GM19351 (cell line): ENCODE data around the gene OR6M1.
A peak's percentile ranks its signal among the peaks of the same experiment; 100 is the strongest.

ENCODE experiments used
- ATAC-seq: cut with Tn5 transposase; IDR thresholded peaks from one replicate; pipeline ENCODE4 v1.9.1; 2021; ENCODE audit warnings: mild to moderate bottlenecking, moderate library complexity; ENCODE audit not compliant: unreplicated experiment

OR6M1 gene

DNA sequence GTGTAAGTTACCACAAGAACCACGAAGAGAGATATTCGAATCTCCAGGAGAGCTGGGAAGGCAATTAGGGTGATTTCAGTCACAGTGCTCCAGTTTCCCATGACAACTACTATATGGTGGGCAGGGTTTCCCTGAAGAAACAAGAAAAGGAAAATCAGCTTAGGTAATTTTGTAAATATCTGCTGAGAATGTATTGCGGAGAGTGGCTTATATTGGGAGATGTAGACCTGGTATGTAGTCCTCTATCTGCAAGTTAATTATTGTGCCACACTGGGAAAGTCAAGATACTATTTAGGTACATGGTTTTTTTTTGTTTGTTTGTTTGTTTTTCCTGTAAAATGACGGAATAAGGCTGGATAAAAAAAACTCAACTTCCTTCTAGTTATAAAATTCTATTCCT lies at the start of gene OR6M1:
Gene OR6M1 (minus strand): TSS at position 101 of the 400 bp plus-strand sequence. CDS start 0 bp downstream, at position 101.
- ATAC-seq = no peak

DNA sequence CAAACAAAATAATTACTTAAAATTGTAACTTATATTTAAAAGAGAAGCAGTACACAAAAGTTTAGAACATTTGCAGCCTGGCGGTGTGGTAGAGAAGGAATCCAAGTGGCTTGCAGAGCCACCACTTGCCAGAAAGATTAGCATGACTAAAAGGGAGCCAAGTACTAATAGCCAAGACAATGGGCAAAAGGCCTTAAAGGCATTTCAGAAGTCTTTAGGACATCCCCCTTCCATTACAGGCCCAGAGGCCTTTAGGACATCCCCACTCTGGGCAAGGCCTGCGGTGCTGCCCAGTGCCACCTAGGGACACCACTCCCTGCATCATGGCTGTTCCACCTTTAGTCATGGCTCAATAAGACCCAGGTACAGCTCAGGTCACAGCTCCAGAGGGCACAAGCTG lies 46.9 kb upstream of the OR6M1 start:
- no peak for ATAC-seq

DNA sequence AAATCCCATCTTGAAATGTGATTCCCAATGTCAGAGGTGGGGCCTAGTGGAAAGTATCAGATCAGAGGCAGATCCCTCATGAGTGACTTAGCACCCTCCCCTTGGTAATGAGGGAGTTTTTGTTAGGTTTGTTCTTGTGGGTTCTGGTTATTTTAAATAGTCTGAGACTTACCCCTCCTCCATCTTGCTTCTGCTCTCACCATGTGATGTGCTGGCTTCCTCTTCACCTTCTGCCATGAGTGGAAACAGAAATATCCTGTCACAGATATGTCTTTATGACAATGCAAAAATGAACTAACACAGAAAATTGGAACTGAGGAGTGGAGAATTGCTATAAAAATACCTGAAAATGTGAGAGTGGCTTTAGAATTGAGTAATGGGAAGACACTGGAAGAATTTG lies 46.2 kb upstream of the OR6M1 start:
- ATAC-seq = no peak

GRCh38 chr11:123851110-123851509 lies 45.0 kb upstream of the OR6M1 start:
- no peak for ATAC-seq

GRCh38 chr11:123841174-123841573 lies 35.0 kb upstream of the OR6M1 start:
- ATAC-seq = no peak

- ATAC-seq = no peak
These were observed 33.0 kb upstream of the OR6M1 start for GRCh38 chr11:123839131-123839530.

DNA sequence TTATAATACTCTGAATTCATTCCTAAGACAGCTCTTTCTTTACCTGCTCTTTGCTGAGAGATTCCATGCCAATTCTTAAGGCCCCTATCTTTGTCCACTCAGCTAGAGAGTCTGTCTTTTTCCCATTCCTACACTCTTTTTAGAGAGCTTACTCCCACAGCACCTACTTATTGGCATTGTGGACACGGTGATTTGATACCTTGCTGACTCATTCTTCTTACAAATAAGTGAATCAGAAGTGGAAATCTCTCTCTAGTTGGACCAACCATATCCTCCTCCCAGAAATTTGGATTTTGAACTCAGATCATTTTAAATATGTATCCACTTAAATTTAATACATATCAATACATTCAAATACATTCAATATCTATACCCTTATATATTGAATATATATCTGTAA lies 32.5 kb upstream of the OR6M1 start:
- no peak for ATAC-seq

DNA sequence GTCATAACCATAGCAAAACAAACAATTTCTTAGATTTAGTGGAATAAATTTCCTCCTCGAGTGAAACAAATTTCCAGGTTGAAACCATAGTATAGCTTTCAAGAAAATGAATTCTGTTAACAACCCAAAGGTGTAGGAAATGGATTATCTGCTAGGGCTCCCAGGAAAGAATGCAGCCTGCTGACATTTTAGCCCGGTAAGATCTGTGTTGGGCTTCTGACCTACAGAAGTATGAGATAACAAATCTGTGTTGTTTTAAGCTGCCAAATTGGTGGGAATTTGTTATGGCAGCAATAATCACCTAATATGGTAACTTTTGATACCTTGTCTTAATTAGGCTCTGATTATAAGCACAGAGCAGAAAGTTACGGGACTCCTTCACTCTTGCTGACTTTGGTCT lies 32.0 kb upstream of the OR6M1 start:
- ATAC-seq = no peak

- ATAC-seq = peak; percentile 51
These were observed 26.9 kb upstream of the OR6M1 start for GRCh38 chr11:123833095-123833494.

GRCh38 chr11:123829745-123830144 lies 23.6 kb upstream of the OR6M1 start:
- ATAC-seq = no peak

DNA sequence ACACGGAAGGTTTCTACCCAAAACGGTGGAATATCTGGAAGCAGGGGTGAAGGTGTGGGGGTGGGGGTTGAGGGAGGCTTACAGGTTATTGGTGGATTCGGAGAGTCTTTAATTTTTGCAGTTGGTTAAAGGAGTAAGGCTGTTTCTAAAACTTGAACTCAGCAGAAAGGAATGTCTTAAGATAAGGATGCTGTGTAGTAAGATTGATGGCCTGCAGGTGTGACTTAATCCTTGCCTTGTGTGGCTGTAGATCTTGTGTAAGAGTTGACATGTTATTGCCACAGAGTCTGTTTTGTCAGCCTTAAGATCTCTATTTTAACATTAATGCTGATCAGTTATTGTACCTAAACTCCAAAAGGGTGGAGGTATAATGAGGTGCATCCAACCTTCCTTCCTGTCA lies 16.4 kb upstream of the OR6M1 start:
- no peak for ATAC-seq

GRCh38 chr11:123822032-123822431 lies 15.9 kb upstream of the OR6M1 start:
- ATAC-seq = no peak

DNA sequence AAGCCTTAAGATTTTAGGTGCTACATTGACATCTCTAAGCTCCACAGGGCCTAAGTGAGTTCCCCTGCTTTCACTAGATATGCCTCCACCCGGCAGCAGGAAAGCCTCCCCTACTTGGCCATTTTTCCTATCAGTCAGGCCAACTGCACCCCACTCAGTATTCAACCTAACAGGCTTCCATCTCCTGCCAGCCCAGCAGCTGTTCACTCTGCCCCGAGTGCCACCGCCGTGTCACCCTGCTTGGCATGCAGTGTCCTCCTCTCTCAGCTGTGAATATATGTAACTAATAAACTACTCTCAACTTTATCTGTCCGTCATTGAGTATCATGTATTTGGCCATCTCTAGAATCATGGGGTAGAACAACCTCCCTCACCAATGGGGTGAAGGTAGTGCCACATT lies 9.0 kb upstream of the OR6M1 start:
- ATAC-seq = no peak

DNA sequence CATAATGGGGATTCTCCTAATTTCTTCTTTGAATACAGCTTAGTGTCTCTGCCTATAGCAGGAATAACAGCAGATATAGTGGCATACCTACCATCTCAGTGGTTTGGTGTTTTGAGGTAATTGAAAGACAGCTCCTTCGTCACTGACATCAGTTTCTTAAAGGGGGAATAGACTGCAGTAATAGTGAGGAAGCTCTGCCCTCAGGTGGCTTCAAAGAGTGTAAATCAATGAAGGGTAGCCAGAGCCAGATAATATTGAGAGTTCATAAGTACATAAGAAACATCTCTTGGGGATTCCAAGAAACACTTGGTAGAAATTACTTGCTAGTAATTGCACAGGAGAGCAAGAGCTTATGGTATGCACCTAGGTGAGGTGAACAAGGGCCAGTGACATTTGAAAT lies 4.4 kb downstream of the OR6M1 start:
- ATAC-seq = no peak

DNA sequence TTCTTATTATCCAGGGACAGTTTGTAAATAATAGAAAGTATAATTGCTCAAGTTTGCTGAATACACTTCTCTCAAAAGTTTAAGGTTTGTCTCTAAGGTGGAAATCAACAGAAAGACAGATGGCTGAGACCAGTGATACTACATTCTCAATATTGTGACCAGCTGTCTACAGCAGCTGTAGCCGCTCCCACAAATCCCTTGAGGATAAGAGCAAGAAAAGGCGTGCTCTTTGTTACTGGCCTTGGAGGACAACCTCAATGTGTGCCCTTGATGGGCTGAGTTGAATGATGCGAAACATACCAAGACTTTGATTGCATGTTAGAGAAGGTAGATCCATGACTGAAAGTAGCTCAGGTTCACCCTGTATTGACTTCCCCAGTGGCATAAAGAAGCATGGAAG lies 6.1 kb downstream of the OR6M1 start:
- no peak for ATAC-seq

GRCh38 chr11:123799438-123799837 lies 6.7 kb downstream of the OR6M1 start:
- ATAC-seq = no peak

DNA sequence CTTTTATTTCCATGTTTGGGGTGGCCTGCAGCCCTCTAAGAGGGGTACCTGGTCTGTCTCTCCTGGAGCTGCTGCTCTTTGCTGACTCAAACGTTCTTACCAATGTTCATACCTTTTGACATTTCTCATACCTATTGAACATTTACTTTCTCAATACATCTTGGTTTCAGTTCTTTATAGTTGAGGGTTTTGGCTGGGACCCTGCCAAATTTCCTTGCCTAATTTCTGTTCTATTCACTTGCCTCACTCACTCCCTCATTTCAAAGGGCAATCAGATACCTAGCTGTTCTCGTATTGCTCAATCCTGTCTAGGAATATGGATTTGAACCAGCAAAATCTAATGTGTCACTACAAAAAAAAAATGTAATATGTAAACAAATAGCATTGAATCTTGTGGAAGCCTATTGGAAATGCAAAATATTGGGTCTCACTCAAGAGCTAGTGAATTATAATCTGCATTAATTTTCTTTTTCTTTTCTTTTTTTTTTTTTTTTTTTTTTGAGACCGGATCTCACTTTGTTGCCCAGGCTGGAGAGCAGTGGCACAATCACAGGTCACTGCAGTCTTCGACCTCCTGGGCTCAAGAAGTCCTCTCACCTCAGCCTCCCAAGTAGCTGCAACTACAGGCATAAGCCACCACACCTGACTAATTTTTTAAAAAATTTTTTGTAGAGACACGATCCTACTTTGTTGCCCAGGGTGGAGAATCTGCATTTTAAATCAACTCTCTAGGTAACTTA lies 7.5 kb downstream of the OR6M1 start:
- no peak for ATAC-seq

DNA sequence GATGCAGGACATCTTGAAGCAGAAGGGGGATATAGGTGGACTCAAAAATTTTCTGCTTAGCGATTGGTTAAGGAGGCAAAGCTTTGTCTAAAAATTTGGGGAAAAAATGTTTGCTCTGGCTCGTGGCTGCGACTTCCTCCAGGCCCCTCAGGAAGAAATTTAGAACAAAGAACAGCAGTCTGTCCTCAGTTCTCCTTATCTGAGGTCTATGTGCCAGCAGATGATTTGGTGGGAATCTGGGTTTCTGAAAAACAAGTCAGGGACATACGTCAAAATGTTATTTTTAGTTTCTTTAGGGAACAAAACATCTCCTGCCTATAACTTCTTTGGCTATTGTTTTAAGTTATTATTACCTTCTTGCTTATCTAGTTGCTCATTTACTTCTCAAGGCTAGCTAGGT lies 8.1 kb downstream of the OR6M1 start:
- no peak for ATAC-seq

GRCh38 chr11:123797541-123797940 lies 8.6 kb downstream of the OR6M1 start:
- no peak for ATAC-seq

- no peak for ATAC-seq
These were observed 9.0 kb downstream of the OR6M1 start for GRCh38 chr11:123797114-123797513.

DNA sequence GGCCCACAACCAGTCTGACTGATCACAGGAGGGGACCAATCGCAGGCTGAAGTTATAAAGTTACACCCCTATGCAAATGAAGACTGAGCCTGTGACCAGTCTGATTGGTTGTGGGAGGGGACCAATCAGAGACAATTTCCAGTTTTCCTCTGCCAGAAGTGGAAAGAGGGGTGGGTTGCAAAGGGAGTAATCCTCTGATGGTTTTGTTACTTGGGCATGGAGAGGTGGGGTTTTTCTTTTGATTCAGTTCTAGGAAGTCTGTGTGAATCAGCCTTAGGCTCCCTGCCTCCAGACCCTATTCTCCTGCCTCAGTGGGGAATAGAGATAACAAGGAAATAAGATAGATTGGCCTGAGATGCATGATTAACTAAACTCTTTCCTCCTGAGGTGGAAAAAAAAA lies 9.9 kb downstream of the OR6M1 start:
- ATAC-seq = no peak

DNA sequence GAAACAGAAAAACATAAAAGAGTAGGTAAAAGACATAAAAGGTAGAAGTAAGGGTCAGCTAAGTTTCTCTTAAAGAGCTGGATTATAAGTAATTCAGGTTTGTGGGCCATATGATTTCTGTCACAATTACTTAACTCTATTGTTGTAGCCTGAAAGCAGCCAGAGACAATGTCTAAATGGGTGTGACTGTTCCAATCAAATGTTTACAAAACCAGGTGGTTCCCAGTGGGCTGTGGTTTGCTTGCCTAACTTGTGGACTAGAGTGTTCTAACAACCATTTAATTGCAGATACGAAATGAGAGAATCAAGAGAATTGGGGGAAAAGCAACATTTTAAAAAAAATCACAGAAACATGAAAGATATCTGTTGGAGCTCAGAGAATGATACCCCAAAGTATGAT lies 22.6 kb downstream of the OR6M1 start:
- no peak for ATAC-seq

- ATAC-seq = no peak
These were observed 27.6 kb downstream of the OR6M1 start for GRCh38 chr11:123778511-123778910.
